GM18868 (cell line): Measurements from ENCODE around the gene CALHM3.

Experiments used
- ATAC-seq: cut with Tn5 transposase; IDR thresholded peaks from one replicate; pipeline ENCODE4 v1.9.1; 2021; ENCODE audit warnings: mild to moderate bottlenecking, moderate library complexity; ENCODE audit not compliant: unreplicated experiment

Gene CALHM3

GRCh38 chr10:103475437-103475836 is 3.6 kb downstream of the CALHM3 start:
- ATAC-seq, result no peak

GRCh38 chr10:103474077-103474476 is 5.0 kb downstream of the CALHM3 start:
- ATAC-seq, result no peak

- ATAC-seq, result no peak
These were observed 5.8 kb downstream of the CALHM3 start for GRCh38 chr10:103473261-103473671.

- ATAC-seq, result peak; percentile 27
These were observed 7.0 kb downstream of the CALHM3 start for GRCh38 chr10:103472005-103472404.

GRCh38 chr10:103470761-103471653 is 8.0 kb downstream of the CALHM3 start:
- ATAC-seq, result peak; percentile 70

GRCh38 chr10:103469201-103469600 is 9.8 kb downstream of the CALHM3 start:
- ATAC-seq, result no peak

- ATAC-seq, result peak; percentile 37
These were observed 11.6 kb downstream of the CALHM3 start for GRCh38 chr10:103467406-103467805.

- ATAC-seq, result no peak
These were observed 12.3 kb downstream of the CALHM3 start for GRCh38 chr10:103466734-103467133.

GRCh38 chr10:103465411-103466179 is 13.4 kb downstream of the CALHM3 start:
- no peak for ATAC-seq

GRCh38 chr10:103463499-103463898 is 15.5 kb downstream of the CALHM3 start:
- ATAC-seq, result no peak

GRCh38 chr10:103459615-103460014 is 19.4 kb downstream of the CALHM3 start:
- no peak for ATAC-seq

- ATAC-seq, result no peak
These were observed 20.3 kb downstream of the CALHM3 start, which contains the start of gene CALHM1 for GRCh38 chr10:103458720-103459119. Gene CALHM1 (minus strand): TSS chr10:103458900. CDS start chr10:103458751, 149 bp downstream.

GRCh38 chr10:103457896-103458583 is 21.0 kb downstream of the CALHM3 start:
- no peak for ATAC-seq

GRCh38 chr10:103457176-103457712 is 21.8 kb downstream of the CALHM3 start:
- no peak for ATAC-seq

GRCh38 chr10:103456074-103456660 is 22.9 kb downstream of the CALHM3 start:
- ATAC-seq, result no peak

- ATAC-seq, result no peak
These were observed 23.8 kb downstream of the CALHM3 start for GRCh38 chr10:103455235-103455634.

GRCh38 chr10:103454026-103454425 is 25.0 kb downstream of the CALHM3 start:
- ATAC-seq, result no peak

GRCh38 chr10:103452506-103453230 is 26.4 kb downstream of the CALHM3 start:
- ATAC-seq, result peak; percentile 4

- ATAC-seq, result peak; percentile 74
These were observed 27.1 kb downstream of the CALHM3 start, which contains the start of gene CALHM2 for GRCh38 chr10:103451831-103452505. Gene CALHM2 (minus strand): TSS chr10:103452370. CDS start chr10:103449941, 2,429 bp downstream.
